GM21576 (cell line): ENCODE measurements around the gene SYNGR2.
"Not testable (repeated sequence)": the region's sequence is repeated elsewhere in the genome, so short reads cannot be mapped to it uniquely, and the experiment has no call there.

ENCODE experiments used
- ATAC-seq: cut with Tn5 transposase; IDR thresholded peaks from one replicate; pipeline ENCODE4 v1.9.1; 2021; ENCODE audit warnings: mild to moderate bottlenecking, moderate library complexity; ENCODE audit not compliant: unreplicated experiment

Gene SYNGR2

DNA sequence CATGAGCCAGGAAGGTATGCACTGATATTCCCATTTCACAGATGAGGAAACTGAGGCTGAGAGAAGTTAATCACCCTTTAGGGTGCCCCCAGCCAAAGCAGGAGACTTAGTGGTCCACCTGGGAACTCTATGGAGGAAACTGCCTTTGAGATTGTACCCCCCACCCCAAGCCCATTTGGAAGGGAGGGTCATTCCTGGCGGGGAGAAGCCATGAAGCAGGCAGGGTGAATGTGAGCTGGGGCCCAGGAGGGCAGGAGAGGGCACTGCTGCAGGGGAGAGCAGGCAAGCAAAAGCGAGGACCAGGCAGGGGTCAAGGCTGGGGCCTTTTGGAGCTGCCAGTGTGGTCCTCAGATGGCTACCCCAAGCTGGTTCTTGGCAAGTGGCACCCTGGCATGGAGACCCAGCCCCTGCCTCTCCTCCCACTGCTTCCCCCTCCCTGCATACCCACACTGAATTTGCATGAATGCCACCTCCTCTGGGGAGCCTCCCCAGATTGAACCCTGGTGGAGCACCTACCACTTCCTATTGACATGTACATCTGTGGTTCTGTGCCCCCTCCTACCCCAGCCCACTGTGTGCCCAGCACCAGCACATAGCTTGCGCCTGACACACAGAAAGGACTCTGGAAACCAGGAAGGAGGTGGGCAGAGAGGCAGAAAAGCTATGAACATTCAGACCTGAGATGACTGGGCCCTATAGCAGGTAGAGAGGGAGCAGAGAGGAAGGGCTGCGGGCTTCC, 38.9 kb upstream of the SYNGR2 start:
- ATAC-seq = no peak

DNA sequence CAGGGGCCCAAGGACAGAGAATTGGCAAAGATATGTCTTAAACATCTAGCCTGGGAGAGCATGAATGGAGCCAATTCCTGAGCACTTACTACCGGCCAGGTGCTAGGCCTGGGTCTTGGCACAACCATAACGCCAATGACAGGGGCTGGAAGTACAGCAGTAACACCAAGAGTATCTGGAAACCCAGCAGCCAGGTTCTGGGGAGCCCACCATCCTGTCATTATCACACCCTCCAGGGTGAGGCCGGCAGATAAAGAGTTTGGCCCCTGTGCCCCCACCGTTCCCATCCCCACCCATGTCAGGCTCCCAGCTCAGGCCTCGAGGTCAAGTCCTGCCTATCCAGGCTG, 38.3 kb upstream of the SYNGR2 start:
- no peak for ATAC-seq

DNA sequence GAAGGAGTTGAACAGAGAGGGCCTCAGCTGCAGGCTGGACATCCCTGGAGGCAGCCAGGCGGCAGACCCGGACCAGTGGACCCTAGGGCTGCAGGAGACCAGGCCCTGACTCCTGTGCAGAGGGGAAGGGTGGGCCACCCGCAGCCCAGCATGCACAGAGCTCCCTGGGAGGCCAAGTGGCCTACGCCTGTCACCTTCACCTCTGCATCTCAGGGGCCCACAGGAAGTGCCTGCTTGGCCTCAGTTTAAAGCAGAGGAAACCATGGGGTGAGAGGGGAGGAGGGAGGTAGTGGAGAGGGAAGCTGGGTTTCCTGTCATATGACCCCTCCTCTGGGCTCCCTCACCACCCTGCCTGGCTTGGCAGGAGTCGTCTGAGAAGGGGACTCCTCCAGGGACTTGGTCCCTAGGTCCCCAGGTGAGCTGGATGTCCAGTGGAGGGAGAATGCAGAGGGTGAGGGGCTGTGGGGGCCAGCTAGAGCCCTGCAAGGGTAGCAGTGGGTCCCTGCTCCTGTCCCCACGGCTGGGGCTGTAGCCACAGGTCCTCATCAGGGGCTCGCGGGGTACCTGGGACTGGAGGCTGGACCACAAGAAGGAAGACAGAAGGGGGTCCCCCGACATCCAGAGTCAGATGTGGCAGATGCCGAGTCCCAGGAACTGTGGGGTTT, 37.8 kb upstream of the SYNGR2 start, which contains the start of gene TMC8:
TSS of gene TMC8 (plus strand) at position 335 of the 665 bp plus-strand sequence. CDS start 818 bp downstream, outside the sequence.
- no peak for ATAC-seq

DNA sequence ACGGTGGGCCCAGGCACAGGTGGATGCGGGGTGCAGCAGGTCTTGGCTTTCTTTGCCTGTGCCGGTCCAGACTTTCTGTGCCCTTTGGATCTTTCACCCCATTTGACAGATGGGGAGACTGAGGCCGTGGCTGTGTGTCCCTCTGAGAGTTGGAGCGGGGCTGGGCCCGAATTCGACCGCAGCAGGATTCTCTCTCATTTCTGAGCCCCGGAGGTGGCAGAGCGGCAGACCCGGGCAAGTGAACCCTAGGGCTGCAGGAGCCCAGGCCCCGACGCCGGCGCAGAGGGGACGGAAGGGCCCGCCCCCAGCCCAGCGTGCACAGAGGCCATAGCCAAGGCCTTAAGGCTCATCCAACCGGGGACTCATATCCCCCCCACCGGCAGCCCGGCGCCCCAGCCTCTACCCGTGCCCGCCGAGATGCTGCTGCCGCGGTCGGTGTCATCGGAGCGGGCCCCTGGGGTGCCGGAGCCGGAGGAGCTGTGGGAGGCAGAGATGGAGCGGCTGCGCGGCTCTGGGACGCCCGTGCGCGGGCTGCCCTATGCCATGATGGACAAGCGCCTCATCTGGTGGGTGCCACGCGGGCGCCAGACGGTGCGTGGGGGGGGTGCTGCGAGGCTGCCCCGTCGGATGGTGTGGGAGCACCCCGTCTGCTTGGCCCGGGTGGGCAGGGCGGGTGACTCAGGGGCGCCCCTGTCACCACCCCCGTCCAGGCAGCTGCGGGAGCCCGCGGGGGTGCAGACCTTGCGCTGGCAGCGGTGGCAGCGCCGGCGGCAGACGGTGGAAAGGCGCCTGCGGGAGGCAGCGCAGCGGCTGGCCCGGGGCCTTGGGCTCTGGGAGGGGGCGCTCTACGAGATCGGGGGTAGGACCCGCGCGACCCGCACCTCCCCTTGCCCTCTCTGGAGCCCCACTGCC, 37.0 kb upstream of the SYNGR2 start:
- no peak for ATAC-seq

DNA sequence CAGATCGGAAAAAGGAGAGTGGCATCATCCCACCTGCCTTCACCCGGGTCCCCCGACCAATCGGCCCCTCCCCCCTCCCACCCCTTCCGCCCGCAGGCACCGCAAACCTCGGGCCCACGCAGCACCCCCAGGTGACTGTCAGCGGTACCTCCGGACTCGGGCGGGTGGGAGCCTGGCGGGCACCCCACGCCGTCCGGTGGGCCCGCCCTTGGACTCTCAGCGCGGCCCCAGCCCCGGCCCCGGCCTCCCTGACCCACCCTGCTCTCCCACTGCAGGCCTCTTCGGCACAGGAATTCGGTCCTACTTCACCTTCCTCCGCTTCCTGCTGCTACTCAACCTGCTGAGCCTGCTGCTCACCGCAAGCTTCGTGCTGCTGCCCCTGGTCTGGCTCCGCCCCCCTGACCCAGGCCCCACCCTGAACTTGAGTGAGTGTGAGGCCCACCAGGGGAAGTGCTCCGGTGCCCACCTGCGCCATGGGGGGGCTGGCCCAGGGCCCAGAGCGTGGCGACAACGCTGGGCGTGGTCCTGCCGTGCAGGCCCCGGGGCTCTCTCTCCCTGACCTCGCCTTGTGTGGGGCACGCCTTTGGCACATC, 36.2 kb upstream of the SYNGR2 start:
- ATAC-seq = no peak

DNA sequence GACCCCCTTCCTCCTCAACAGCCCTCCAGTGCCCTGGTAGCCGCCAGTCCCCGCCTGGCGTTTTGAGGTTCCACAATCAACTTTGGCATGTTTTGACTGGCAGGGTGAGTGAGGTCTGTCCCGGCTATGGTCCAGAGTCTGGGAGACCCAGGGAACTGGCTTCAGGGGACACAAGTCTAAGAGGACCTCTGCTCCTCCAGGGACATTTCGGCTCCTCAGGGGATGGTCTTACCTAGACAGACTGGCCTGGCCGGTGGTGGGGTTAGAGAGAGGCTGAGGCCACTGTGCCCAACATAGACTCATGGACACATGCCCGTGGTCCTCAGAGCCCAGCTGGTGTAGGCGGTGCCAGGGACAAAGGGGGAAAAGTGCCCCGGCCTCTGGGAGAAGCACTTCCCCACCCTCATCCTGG, 35.6 kb upstream of the SYNGR2 start:
- ATAC-seq = no peak

DNA sequence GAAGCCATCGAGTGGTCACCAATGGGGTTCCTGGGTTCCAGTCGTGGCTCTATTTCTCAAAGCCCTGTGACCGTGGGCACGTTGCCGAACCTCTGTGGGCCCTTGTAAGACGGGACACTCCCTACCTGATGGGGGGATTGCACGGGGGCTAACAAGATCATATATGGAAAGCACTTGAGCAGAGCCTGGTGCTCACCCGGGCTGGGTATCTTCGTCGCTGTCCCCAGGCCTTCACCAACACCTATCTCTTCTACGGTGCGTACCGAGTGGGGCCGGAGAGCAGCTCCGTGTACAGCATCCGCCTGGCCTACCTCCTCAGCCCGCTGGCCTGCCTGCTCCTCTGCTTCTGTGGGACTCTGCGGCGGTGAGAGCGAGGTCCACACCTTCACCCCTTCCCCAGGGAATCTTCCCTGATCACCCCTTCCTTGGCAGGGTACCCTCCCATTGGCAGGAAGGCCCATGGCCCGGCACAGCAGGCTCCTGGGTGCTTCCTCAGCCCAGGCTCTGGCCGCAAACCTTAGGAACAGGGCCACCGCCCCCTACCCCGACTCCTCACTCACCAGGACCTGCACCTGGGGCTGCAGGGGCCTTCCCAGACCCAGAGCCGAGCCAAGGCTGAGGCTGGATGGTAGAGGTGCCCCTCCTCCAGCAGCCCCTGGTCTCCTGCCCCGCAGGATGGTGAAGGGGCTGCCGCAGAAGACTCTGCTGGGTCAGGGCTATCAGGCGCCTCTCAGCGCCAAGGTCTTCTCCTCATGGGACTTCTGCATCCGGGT, 35.0 kb upstream of the SYNGR2 start:
- no peak for ATAC-seq

DNA sequence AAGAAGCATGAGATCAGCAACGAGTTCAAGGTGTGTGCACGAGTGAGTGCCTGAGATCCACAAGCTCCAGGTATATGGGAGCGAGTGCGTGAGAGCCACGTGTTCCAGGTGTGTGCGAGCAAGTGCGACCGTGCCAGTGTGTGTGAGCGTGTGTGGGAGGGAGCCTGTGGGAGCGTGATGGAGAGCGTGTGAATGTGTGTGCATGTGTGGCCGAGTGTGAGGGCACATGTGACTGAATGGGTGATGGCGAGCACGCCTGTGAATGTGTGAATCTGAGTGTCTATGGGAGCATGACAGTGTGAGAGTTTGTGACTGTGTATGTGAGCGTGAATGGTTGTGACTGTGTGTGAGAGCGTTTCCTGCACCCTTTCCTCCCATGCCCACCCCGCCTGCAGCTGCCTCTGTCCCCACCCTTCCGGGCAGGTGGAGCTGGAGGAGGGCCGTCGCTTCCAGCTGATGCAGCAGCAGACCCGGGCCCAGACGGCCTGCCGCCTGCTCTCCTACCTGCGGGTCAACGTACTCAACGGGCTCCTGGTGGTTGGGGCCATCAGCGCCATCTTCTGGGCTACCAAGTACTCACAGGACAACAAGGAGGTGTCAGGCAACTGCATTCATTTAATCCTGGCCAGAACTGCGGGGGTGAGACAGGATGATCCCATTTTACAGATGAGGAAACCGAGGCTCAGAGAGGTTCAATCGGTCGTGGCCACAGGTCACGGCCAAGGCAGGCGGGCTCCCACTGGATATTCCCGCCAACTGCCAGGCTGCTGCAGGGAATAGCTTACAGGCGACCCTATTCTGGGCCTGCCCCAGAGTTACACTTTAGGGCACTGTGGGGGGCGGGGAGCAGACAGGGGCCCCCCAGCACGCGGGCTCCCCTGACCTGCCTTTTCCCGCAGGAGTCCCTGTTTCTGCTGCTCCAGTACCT, 34.1 kb upstream of the SYNGR2 start:
- ATAC-seq = no peak

DNA sequence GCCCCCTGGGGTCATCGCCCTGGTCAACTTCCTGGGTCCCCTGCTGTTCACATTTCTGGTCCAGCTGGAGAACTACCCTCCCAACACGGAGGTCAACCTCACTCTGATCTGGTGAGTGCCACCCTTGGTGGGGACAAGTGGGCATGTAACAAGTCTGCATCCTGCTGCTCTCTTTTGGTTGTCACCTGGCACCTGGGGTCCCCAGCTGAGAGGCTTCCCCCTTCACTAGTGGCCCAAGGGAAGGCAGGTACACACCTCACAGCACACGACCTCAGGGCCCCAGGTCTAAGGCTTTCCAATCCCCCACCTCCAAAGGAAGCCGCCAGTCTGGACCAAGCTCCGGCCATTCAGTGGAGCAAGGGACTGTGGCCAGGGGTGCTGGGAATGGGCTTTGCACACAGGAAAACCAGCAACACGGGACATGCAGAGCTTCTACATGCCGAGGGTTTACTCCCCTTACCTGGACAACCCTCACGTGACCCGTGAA, 33.4 kb upstream of the SYNGR2 start:
- no peak for ATAC-seq

- no peak for ATAC-seq
Observed at GRCh38 chr17:78135858-78136500, 32.4 kb upstream of the SYNGR2 start.

GRCh38 chr17:78137392-78138203, 30.8 kb upstream of the SYNGR2 start:
- ATAC-seq = no peak

DNA sequence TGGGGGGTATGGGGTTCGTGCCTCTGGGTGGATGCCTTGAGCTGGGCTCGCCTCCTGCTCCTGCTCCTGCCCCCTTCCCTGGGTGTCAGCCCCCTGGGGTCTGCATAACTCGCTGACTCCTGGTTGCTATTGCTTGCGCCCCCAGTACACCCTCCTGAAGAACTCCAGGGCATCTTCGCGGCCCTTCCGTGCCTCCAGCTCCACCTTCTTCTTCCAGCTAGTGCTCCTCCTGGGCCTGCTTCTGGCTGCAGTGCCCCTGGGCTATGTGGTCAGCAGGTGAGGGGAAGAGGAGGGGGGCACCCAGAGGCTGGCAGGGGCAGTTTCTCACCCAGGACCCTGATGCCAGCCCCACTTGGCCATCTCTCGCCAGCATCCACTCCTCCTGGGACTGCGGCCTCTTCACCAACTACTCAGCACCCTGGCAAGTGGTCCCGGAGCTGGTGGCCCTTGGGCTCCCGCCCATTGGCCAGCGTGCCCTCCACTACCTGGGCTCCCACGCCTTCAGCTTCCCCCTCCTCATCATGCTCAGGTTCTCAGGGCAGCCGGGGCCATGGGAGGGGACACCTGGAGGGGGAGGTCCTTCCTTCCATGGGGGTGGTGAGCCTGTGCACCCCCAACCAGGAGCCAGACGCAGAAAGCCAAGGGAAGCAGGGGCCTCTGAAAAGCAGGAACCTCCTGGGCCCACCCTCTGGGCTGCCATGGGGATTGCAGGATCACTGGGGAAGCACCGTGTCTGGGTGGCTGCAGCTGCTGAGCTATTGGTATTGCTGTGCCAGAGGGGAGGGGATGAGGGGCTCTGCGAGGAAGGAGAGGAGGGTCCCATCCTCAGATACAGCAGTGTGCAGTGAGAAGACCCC, 29.9 kb upstream of the SYNGR2 start:
- no peak for ATAC-seq

GRCh38 chr17:78139861-78140168, 28.6 kb upstream of the SYNGR2 start:
- not testable (repeated sequence) for ATAC-seq

DNA sequence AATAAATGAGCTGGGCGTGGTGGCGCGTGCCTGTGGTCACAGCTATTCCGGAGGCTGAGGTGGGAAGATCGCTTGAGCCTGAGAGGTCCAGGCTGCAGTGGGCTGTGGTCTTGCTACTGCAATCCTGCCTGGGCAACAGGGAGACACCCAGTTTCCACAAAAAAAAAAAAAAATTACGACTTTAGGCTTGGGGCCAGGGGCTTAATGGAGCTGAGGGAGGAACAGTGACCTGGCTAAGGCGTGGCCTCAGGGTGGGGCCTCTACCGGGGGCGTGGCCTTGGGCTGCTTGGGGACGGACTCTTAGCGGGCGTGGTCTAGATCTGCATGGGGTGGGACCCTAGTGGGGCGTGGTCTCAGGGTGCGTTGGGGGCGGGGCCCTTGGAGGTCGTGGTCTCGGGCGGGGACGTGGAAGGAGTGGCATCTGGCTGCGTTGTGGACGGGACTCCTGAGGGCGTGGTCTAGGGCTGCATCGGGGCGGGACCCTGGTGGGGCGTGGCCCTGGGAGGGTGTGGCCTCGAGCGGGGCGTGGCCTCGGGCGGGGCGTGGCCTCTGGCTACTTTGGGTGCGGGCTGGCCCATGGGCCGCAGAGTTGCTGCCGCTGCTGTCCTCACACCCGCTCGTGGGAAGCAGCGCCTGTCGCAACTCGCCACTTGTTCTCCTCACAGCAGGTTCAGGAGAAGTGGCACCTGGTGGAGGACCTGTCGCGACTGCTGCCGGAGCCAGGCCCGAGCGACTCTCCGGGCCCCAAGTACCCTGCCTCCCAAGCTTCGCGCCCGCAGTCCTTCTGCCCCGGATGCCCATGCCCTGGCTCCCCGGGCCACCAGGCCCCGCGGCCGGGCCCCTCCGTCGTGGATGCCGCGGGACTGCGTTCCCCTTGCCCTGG, 28.0 kb upstream of the SYNGR2 start:
- peak; percentile 70 for ATAC-seq

GRCh38 chr17:78141437-78142118, 26.8 kb upstream of the SYNGR2 start:
- no peak for ATAC-seq
